Osteoblast (primary cell): Measurements from ENCODE around the gene SLC9A9. TPM values are rescaled to one million over a fixed set of nuclear protein-coding genes. Genes with fewer than 3 reads are reported as not detected.
A peak's percentile ranks its signal among the peaks of the same experiment; 100 is the strongest.

Experiments used
- DNase-seq: peaks from one replicate; pipeline ENCODE4 v3.0.0; 2011; ENCODE audit warnings: low spot score, mixed read lengths; ENCODE audit not compliant: insufficient read length; ENCODE audit errors: missing footprints
- H2AFZ ChIP-seq: 2 replicates; pipeline ENCODE4 v1.6.0; 2011; ENCODE audit warnings: mild to moderate bottlenecking, low read length
- H3K27ac ChIP-seq: 2 replicates; pipeline ENCODE4 v1.5.1; 2011; ENCODE audit warnings: mild to moderate bottlenecking, low read depth, low read length, moderate library complexity
- H3K27me3 ChIP-seq: 2 replicates; pipeline ENCODE4 v1.6.0; 2012; ENCODE audit warnings: mild to moderate bottlenecking, control low read depth, inconsistent platforms, low read length, moderate library complexity; ENCODE audit not compliant: insufficient read depth
- H3K36me3 ChIP-seq: 2 replicates; pipeline ENCODE4 v1.5.1; 2011; ENCODE audit warnings: mild to moderate bottlenecking, low read length, control low read depth, moderate library complexity; ENCODE audit not compliant: insufficient read depth
- H3K4me1 ChIP-seq: 2 replicates; pipeline ENCODE4 v1.5.1; 2011; ENCODE audit warnings: mild to moderate bottlenecking, low read length, control low read depth, moderate library complexity; ENCODE audit not compliant: insufficient read depth
- H3K4me2 ChIP-seq: 2 replicates; pipeline ENCODE4 v1.6.0; 2011; ENCODE audit warnings: mild to moderate bottlenecking, low read length; ENCODE audit not compliant: insufficient read depth
- H3K4me3 ChIP-seq: fragments of 200-600 bp; sonication (generic); 3 replicates; pipeline ENCODE4 v1.5.1; 2012; ENCODE audit warnings: mild to moderate bottlenecking, low read length, inconsistent platforms; ENCODE audit not compliant: insufficient read depth
- H3K79me2 ChIP-seq: 2 replicates; pipeline ENCODE4 v1.6.0; 2012; ENCODE audit warnings: mild to moderate bottlenecking, low read length, control low read depth, inconsistent platforms; ENCODE audit not compliant: insufficient read depth
- H3K9me3 ChIP-seq: 2 replicates; pipeline ENCODE4 v1.5.1; 2011; ENCODE audit warnings: low read depth, low read length, control low read depth
- H4K20me1 ChIP-seq: 2 replicates; pipeline ENCODE4 v1.6.0; 2012; ENCODE audit warnings: mild to moderate bottlenecking, low read length, control low read depth; ENCODE audit not compliant: insufficient read depth
- CTCF ChIP-seq: IDR thresholded peaks from 2 replicates; pipeline ENCODE4 v1.5.1; 2011; ENCODE audit warnings: mild to moderate bottlenecking, low read depth, low read length, moderate library complexity; ENCODE audit errors: extremely low read depth
- total RNA-seq: library from RNA; depleted of rRNA; stranded (reverse); fragments of >200 nt; gene quantifications from 2 replicates; pipeline ENCODE4 v1.2.3, GENCODE V29; 2012

The SLC9A9 gene
- total RNA-seq, 1 donor = 6.5 TPM

GRCh38 chr3:143674100-143674968, 173.9 kb downstream of the SLC9A9 start:
- H2AFZ ChIP-seq = peak overlapping the region; percentile 43
- H3K79me2 ChIP-seq = no peaks in the 10 kb centered on the region
- H3K36me3 ChIP-seq = no peaks in the 10 kb centered on the region
- H3K27ac ChIP-seq = no peak overlapping the region
- H3K4me3 ChIP-seq = peak overlapping the region; percentile 37
- H3K27me3 ChIP-seq = peaks cover 3% of the 10 kb centered on the region
- H3K9me3 ChIP-seq = no peaks in the 10 kb centered on the region
- no peaks in the 10 kb centered on the region for H4K20me1 ChIP-seq
- TF ChIP-seq CTCF = peak; percentile 92
- peaks cover 4% of the 10 kb centered on the region for H3K4me1 ChIP-seq
- H3K4me2 ChIP-seq = peak overlapping the region; percentile 63
- peak; percentile 39 for DNase-seq

GRCh38 chr3:143672396-143673165, 175.7 kb downstream of the SLC9A9 start:
- Histone ChIP-seq H4K20me1 (no peaks in the 10 kb centered on the region), H3K4me2 (no peak overlapping the region), H3K4me3 (no peak overlapping the region), H3K79me2 (no peaks in the 10 kb centered on the region), H3K36me3 (no peaks in the 10 kb centered on the region), H3K27me3 (peaks cover 3% of the 10 kb centered on the region), H2AFZ (no peak overlapping the region), H3K4me1 (peaks cover 4% of the 10 kb centered on the region), H3K27ac (no peak overlapping the region), H3K9me3 (no peaks in the 10 kb centered on the region)
- TF ChIP-seq CTCF = no peak
- DNase-seq = no peak

GRCh38 chr3:143671626-143672025, 176.6 kb downstream of the SLC9A9 start:
- DNase-seq = no peak
- Histone ChIP-seq H3K79me2 (no peaks in the 10 kb centered on the region), H3K4me2 (no peak overlapping the region), H3K36me3 (no peaks in the 10 kb centered on the region), H3K4me3 (no peak overlapping the region), H4K20me1 (no peaks in the 10 kb centered on the region), H3K27ac (no peak overlapping the region), H3K4me1 (peaks cover 4% of the 10 kb centered on the region), H2AFZ (no peak overlapping the region), H3K9me3 (no peaks in the 10 kb centered on the region), H3K27me3 (peaks cover 3% of the 10 kb centered on the region)
- TF ChIP-seq CTCF = no peak
